MCF 10A (cell line): ENCODE data around the gene BATF. TPM values are rescaled to one million over a fixed set of nuclear protein-coding genes. Genes with fewer than 3 reads are reported as not detected.

Source experiments
- BruUV-seq: library from RNA; stranded (reverse); fragments of 400-500 nt; replicated peaks from 2 replicates; lab custom pipeline; 2021; lab: Mats Ljungman, UMichigan
- CTCF ChIA-PET: fragments of 300-600 bp; sonication (Branson Sonifier 250); formaldehyde crosslinking; extraction: SDS; loops from one replicate; lab custom pipeline; 2021; ENCODE audit warnings: antibody characterized with exemption, inconsistent platforms; lab: Yijun Ruan, JAX
- POLR2A ChIA-PET: fragments of 300-600, 350-650 bp; sonication (Branson Sonifier 250); formaldehyde crosslinking; extraction: SDS; loops from one replicate; lab custom pipeline; 2020; ENCODE audit warnings: antibody characterized with exemption, inconsistent platforms; lab: Yijun Ruan, JAX
- DNase-seq: peaks from one replicate; pipeline ENCODE4 v3.0.0-alpha.2; 2018; ENCODE audit not compliant: unreplicated experiment
- H3K27ac Mint-ChIP-seq: one replicate; pipeline ENCODE4 v1.8.0; 2022; ENCODE audit warnings: mild to moderate bottlenecking, low read depth, mixed read lengths; ENCODE audit not compliant: unreplicated experiment
- H3K27me3 Mint-ChIP-seq: one replicate; pipeline ENCODE4 v1.8.0; 2022; ENCODE audit warnings: mixed read lengths; ENCODE audit not compliant: insufficient read depth, unreplicated experiment
- H3K36me3 Mint-ChIP-seq: one replicate; pipeline ENCODE4 v1.8.0; 2022; ENCODE audit warnings: mild to moderate bottlenecking, moderate library complexity, mixed read lengths; ENCODE audit not compliant: insufficient read depth, unreplicated experiment
- H3K4me1 Mint-ChIP-seq: one replicate; pipeline ENCODE4 v1.8.0; 2022; ENCODE audit warnings: mixed read lengths; ENCODE audit not compliant: insufficient read depth, unreplicated experiment
- H3K4me3 Mint-ChIP-seq: one replicate; pipeline ENCODE4 v1.8.0; 2022; ENCODE audit warnings: mild to moderate bottlenecking, moderate library complexity, mixed read lengths; ENCODE audit not compliant: unreplicated experiment
- H3K9me3 Mint-ChIP-seq: one replicate; pipeline ENCODE4 v1.8.0; 2022; ENCODE audit warnings: mixed read lengths; ENCODE audit not compliant: unreplicated experiment
- intact Hi-C: fragments of 100-400 bp; cut with micrococcal nuclease; formaldehyde crosslinking; loops from 2 replicates; pipeline ENCODE4 v1.14.1; 2022
- total RNA-seq: library from RNA; stranded (reverse); gene quantifications from 2 replicates; pipeline ENCODE4 v1.2.3, GENCODE V29; 2022
- TF ChIP-seq, protein P1 (sequence below): fragments of 200-600 bp; IDR thresholded peaks from one replicate; pipeline ENCODE4 v1.8.0; 2022; ENCODE audit warnings: antibody characterized with exemption, mild to moderate bottlenecking; ENCODE audit not compliant: unreplicated experiment

The BATF gene
- total RNA-seq, 1 experiment from 2014 or later, result not detected

DNA sequence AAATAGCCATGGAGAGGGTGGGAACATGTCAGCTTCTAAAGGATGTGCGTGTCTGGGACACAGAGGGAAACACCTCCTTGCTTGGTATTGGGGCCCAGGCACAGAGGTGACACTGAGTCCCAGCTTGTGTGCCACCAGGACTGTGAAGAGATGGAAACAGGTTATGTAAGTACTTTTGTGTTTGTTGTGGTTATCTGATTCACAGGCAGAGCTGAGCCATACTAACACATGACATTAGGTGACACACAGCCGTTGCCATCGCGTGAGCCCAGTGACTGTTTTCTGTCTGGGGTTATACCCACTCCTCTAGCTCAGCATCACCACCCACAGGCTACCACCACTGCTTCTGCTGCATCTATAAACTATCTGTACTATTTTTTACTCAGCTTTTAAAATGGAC, 44.1 kb downstream of the BATF start:
- intact Hi-C loops, result no loop called here
- Mint-ChIP-seq H3K27me3 (no peaks in the 10 kb centered on the region), H3K4me3 (no peak overlapping the region), H3K9me3 (no peaks in the 10 kb centered on the region), H3K36me3 (no peaks in the 10 kb centered on the region), H3K27ac (no peak overlapping the region), H3K4me1 (peaks cover 7% of the 10 kb centered on the region)
- no peak for DNase-seq
- BruUV-seq, result no TSS peak
- ChIA-PET POLR2A (interaction anchor here (0.6 kb wide), 1 partner anchor 9 kb away, joined by 3 read pairs; no protein-coding TSS in a partner anchor), CTCF (interaction anchor here (0.7 to 2.2 kb wide), 7 partner anchors 9 to 261 kb away, joined by 4 to 9 read pairs (median 6); no protein-coding TSS in a partner anchor)
- TF ChIP-seq, protein P1, sequence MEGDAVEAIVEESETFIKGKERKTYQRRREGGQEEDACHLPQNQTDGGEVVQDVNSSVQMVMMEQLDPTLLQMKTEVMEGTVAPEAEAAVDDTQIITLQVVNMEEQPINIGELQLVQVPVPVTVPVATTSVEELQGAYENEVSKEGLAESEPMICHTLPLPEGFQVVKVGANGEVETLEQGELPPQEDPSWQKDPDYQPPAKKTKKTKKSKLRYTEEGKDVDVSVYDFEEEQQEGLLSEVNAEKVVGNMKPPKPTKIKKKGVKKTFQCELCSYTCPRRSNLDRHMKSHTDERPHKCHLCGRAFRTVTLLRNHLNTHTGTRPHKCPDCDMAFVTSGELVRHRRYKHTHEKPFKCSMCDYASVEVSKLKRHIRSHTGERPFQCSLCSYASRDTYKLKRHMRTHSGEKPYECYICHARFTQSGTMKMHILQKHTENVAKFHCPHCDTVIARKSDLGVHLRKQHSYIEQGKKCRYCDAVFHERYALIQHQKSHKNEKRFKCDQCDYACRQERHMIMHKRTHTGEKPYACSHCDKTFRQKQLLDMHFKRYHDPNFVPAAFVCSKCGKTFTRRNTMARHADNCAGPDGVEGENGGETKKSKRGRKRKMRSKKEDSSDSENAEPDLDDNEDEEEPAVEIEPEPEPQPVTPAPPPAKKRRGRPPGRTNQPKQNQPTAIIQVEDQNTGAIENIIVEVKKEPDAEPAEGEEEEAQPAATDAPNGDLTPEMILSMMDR, result no peak

DNA sequence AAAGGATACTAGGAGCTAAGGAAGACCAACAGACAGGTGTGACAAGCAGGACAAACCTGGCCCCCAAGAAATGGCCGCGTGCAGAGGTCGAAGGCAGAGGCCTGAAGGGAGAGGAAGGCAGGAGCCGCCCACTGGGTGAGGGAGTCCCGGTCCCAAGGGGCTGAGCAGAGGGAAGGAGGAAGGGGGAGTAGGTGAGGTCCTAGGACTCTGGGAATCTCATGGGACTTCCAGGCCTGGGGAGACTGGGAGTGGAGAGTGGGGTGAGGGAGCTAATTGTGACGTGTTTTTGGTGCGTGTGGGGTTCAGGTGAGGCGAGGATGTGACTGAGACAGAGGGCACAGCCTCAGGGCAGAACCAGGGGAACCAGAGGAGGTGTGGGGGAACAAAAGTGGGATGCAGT, 44.5 kb downstream of the BATF start:
- no peaks in the 10 kb centered on the region for H3K36me3 Mint-ChIP-seq
- ChIA-PET POLR2A (interaction anchor here (0.6 kb wide), 1 partner anchor 8 kb away, joined by 3 read pairs; no protein-coding TSS in a partner anchor), CTCF (interaction anchor here (0.6 to 2.2 kb wide), 9 partner anchors 9 to 264 kb away, joined by 3 to 9 read pairs (median 6); no protein-coding TSS in a partner anchor)

DNA sequence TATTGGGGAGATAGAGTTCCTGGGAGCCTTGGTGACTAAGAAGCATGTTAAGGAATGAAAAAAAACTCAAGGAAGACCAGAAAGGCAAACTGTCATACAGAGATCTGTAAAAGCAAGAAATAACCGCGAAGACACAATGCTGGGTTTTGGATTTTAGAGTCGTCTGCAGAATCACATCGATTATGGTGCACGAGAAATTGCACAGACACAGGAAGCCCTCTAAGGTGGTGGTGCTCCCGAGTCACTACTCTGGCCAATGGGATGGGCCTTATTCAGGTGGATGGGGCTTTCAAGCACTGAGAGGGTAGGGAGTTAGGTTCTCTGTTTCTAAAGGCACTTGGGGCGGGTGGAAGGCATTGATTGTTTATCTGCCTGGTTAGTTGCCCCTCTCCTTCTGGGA, 45.9 kb downstream of the BATF start:
- Mint-ChIP-seq H3K36me3 (no peaks in the 10 kb centered on the region), H3K27me3 (no peaks in the 10 kb centered on the region), H3K27ac (no peak overlapping the region), H3K9me3 (no peaks in the 10 kb centered on the region), H3K4me3 (no peak overlapping the region), H3K4me1 (no peaks in the 10 kb centered on the region)
- no peak for DNase-seq
- ChIA-PET POLR2A (no interaction called here), CTCF (interaction anchor here (0.6 to 1.0 kb wide), 3 partner anchors 86 to 89 kb away, joined by 3 to 4 read pairs (median 3); no protein-coding TSS in a partner anchor)
- no TSS peak for BruUV-seq
- intact Hi-C loops, result no loop called here
- TF ChIP-seq, protein P1, result no peak

More for the DNA sequence above, 44.5 kb downstream of the BATF start:
- H3K4me1 Mint-ChIP-seq, result peaks cover 7% of the 10 kb centered on the region
- intact Hi-C loops, result no loop called here
- TF ChIP-seq, protein P1, result no peak
- H3K27ac Mint-ChIP-seq, result no peak overlapping the region
- no peaks in the 10 kb centered on the region for H3K9me3 Mint-ChIP-seq
- DNase-seq, result no peak
- BruUV-seq, result no TSS peak
- no peak overlapping the region for H3K4me3 Mint-ChIP-seq
- H3K27me3 Mint-ChIP-seq, result no peaks in the 10 kb centered on the region

DNA sequence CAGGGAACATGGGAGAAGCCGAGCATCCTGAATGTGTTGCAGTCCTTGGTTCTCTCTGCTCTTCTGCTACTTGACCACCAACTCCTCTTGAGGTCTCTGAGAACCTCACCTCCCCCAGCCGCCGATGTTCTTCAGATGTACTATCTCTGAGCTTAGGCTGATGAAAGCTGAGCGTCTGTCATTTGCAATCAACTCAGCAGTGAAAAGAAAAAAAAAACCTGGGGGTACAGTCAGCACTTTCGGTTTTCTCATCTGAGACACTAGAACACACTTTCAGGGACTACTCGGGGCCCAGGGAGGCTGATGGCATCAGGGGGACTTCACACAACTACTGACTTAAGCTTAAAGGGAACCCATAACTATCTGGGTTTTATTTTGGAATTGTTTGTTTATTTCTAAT, 46.5 kb downstream of the BATF start:
- Mint-ChIP-seq H3K4me3 (no peak overlapping the region), H3K27me3 (peaks cover 6% of the 10 kb centered on the region), H3K36me3 (no peaks in the 10 kb centered on the region), H3K27ac (no peak overlapping the region), H3K4me1 (no peaks in the 10 kb centered on the region), H3K9me3 (no peaks in the 10 kb centered on the region)
- no peak for DNase-seq
- intact Hi-C loops, result no loop called here
- POLR2A ChIA-PET, result no interaction called here
- TF ChIP-seq, protein P1, result no peak
- CTCF ChIA-PET, result interaction anchor here (0.6 to 1.4 kb wide), 4 partner anchors 9 to 90 kb away, joined by 3 to 6 read pairs (median 4); no protein-coding TSS in a partner anchor
- no TSS peak for BruUV-seq
